ENCODE data around the gene YY1.
A peak's percentile ranks its signal among the peaks of the same experiment; 100 is the strongest.
"Not testable (repeated sequence)": the region's sequence is repeated elsewhere in the genome, so short reads cannot be mapped to it uniquely, and the experiment has no call there.

Gene YY1

GRCh38 chr14:100287202-100287997, 48.5 kb downstream of the YY1 start:
- H3K4me1 ChIP-seq, result peaks cover 8% of the 10 kb centered on the region; the same call in 1 of the 2 replicates
- no peaks in the 10 kb centered on the region for H3K9me3 ChIP-seq
- H3K4me3 ChIP-seq, result no peak overlapping the region
- DNase-seq (ENCODE audit: low spot score in 2 of 2), result no peak
- in situ Hi-C loops (cut with MboI; ENCODE audit: low sequenced_read_pairs), result no loop called here
- peaks cover 16% of the 10 kb centered on the region for H3K36me3 ChIP-seq (replicated peaks)
- no peaks in the 10 kb centered on the region for H3K27me3 ChIP-seq (ENCODE audit: low read depth)

- DNase-seq (ENCODE audit: low spot score in 2 of 2); H3K4me1 ChIP-seq; H3K9me3 ChIP-seq; H3K4me3 ChIP-seq; H3K27me3 ChIP-seq (ENCODE audit: low read depth); in situ Hi-C loops (cut with MboI; ENCODE audit: low sequenced_read_pairs): not testable (repeated sequence)
- H3K36me3 ChIP-seq (replicated peaks), result peaks cover 11% of the 10 kb centered on the region
Measured at GRCh38 chr14:100287998-100288295, 49.0 kb downstream of the YY1 start.

- DNase-seq (ENCODE audit: low spot score in 2 of 2), result no peak
- Histone ChIP-seq H3K27me3 (ENCODE audit: low read depth) (no peaks in the 10 kb centered on the region), H3K4me3 (no peak overlapping the region), H3K36me3 (replicated peaks) (peaks cover 9% of the 10 kb centered on the region), H3K4me1 (peaks cover 8% of the 10 kb centered on the region; the same call in 1 of the 2 replicates), H3K9me3 (no peaks in the 10 kb centered on the region)
- in situ Hi-C loops (cut with MboI; ENCODE audit: low sequenced_read_pairs), result no loop called here
Measured at GRCh38 chr14:100288382-100289185, 49.6 kb downstream of the YY1 start.

- H3K4me3 ChIP-seq, result no peak overlapping the region
- peak in 1 of 2 experiments; percentile 11 for DNase-seq (ENCODE audit: low spot score in 2 of 2)
- peaks cover 3% of the 10 kb centered on the region; the same call in 1 of the 2 replicates for H3K4me1 ChIP-seq
- no peaks in the 10 kb centered on the region for H3K27me3 ChIP-seq (ENCODE audit: low read depth)
- peaks cover 9% of the 10 kb centered on the region for H3K36me3 ChIP-seq (replicated peaks)
- no peaks in the 10 kb centered on the region for H3K9me3 ChIP-seq
- in situ Hi-C loops (cut with MboI; ENCODE audit: low sequenced_read_pairs), result no loop called here
Measured at GRCh38 chr14:100289916-100290606, 51.1 kb downstream of the YY1 start.

- Histone ChIP-seq H3K4me1 (0 out of 2 replicates have a peak, but pooled peaks cover 2% of the 10 kb centered on the region), H3K4me3 (no peak overlapping the region), H3K27me3 (ENCODE audit: low read depth) (no peaks in the 10 kb centered on the region), H3K36me3 (replicated peaks) (peaks cover 9% of the 10 kb centered on the region), H3K9me3 (no peaks in the 10 kb centered on the region)
- in situ Hi-C loops (cut with MboI; ENCODE audit: low sequenced_read_pairs), result no loop called here
- peak in 1 of 2 experiments; percentile 8 for DNase-seq (ENCODE audit: low spot score in 2 of 2)
Measured at GRCh38 chr14:100290607-100291304, 51.8 kb downstream of the YY1 start.

- peak in 1 of 2 experiments; percentile 8 for DNase-seq (ENCODE audit: low spot score in 2 of 2)
- Histone ChIP-seq H3K9me3 (no peaks in the 10 kb centered on the region), H3K27me3 (ENCODE audit: low read depth) (no peaks in the 10 kb centered on the region), H3K4me3 (no peak overlapping the region), H3K36me3 (replicated peaks) (peaks cover 9% of the 10 kb centered on the region), H3K4me1 (no peaks in the 10 kb centered on the region)
- in situ Hi-C loops (cut with MboI; ENCODE audit: low sequenced_read_pairs), result no loop called here
Measured at GRCh38 chr14:100291305-100292075, 52.5 kb downstream of the YY1 start.

GRCh38 chr14:100292301-100292775, 53.4 kb downstream of the YY1 start:
- in situ Hi-C loops (cut with MboI; ENCODE audit: low sequenced_read_pairs), result no loop called here
- peak in 1 of 2 experiments; percentile 5 for DNase-seq (ENCODE audit: low spot score in 2 of 2)
- Histone ChIP-seq H3K4me1 (no peaks in the 10 kb centered on the region), H3K4me3 (no peak overlapping the region), H3K27me3 (ENCODE audit: low read depth) (no peaks in the 10 kb centered on the region), H3K36me3 (replicated peaks) (peaks cover 9% of the 10 kb centered on the region), H3K9me3 (no peaks in the 10 kb centered on the region)

GRCh38 chr14:100292776-100293461, 54.0 kb downstream of the YY1 start:
- peaks cover 9% of the 10 kb centered on the region for H3K36me3 ChIP-seq (replicated peaks)
- H3K4me1 ChIP-seq, result no peaks in the 10 kb centered on the region

GRCh38 chr14:100293497-100294212, 54.7 kb downstream of the YY1 start:
- H3K27me3 ChIP-seq (ENCODE audit: low read depth), result no peaks in the 10 kb centered on the region
- no peak overlapping the region for H3K4me3 ChIP-seq
- in situ Hi-C loops (cut with MboI; ENCODE audit: low sequenced_read_pairs), result no loop called here
- peaks cover 9% of the 10 kb centered on the region for H3K36me3 ChIP-seq (replicated peaks)
- no peaks in the 10 kb centered on the region for H3K4me1 ChIP-seq
- H3K9me3 ChIP-seq, result no peaks in the 10 kb centered on the region
- DNase-seq (ENCODE audit: low spot score in 2 of 2), result peak in 1 of 2 experiments; percentile 4

More at GRCh38 chr14:100292776-100293461, 54.0 kb downstream of the YY1 start:
- Histone ChIP-seq H3K27me3 (ENCODE audit: low read depth) (no peaks in the 10 kb centered on the region), H3K9me3 (no peaks in the 10 kb centered on the region), H3K4me3 (no peak overlapping the region)
- DNase-seq (ENCODE audit: low spot score in 2 of 2), result peak in 1 of 2 experiments; percentile 7
- in situ Hi-C loops (cut with MboI; ENCODE audit: low sequenced_read_pairs), result no loop called here

GRCh38 chr14:100294213-100294962, 55.4 kb downstream of the YY1 start:
- in situ Hi-C loops (cut with MboI; ENCODE audit: low sequenced_read_pairs), result no loop called here
- Histone ChIP-seq H3K4me3 (no peak overlapping the region), H3K27me3 (ENCODE audit: low read depth) (no peaks in the 10 kb centered on the region), H3K9me3 (no peaks in the 10 kb centered on the region), H3K4me1 (no peaks in the 10 kb centered on the region), H3K36me3 (replicated peaks) (peaks cover 9% of the 10 kb centered on the region)
- peak in 1 of 2 experiments; percentile 6 for DNase-seq (ENCODE audit: low spot score in 2 of 2)

- Histone ChIP-seq H3K4me1 (no peaks in the 10 kb centered on the region), H3K9me3 (no peaks in the 10 kb centered on the region), H3K36me3 (replicated peaks) (peaks cover 9% of the 10 kb centered on the region), H3K27me3 (ENCODE audit: low read depth) (no peaks in the 10 kb centered on the region), H3K4me3 (no peak overlapping the region)
- DNase-seq (ENCODE audit: low spot score in 2 of 2), result no peak
- in situ Hi-C loops (cut with MboI; ENCODE audit: low sequenced_read_pairs), result no loop called here
Measured at GRCh38 chr14:100294963-100295330, 56.0 kb downstream of the YY1 start.
